ENCODE data around the gene ELAPOR1.

Gene ELAPOR1

GRCh38 chr1:109095631-109096030 is 18.3 kb upstream of the ELAPOR1 start:
- DNase-seq: no peak

- DNase-seq: no peak
These were observed 17.8 kb upstream of the ELAPOR1 start for GRCh38 chr1:109096120-109096519.

GRCh38 chr1:109099938-109100773 is 13.8 kb upstream of the ELAPOR1 start:
- peak; percentile 98 for DNase-seq

GRCh38 chr1:109104364-109105151 is 9.4 kb upstream of the ELAPOR1 start:
- no peak for DNase-seq

DNA sequence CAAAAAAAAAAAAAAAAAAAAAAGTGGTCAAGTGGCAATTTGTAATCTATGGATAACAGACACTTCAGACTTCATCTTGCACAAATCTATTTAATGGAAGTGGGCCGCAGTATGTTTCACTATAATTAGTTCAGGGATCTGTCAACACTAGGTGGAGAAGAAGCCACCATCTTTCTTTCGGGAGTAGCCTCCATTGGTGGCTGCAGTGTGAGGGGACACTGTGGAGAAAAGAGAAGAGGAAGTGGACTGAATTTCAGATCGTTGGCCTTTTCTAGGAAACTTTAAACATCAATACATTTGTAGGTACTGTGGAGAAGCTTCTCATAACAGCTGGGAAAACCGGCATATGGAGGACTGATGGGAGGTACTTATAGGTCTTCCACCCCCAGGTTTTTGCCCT is 8.0 kb upstream of the ELAPOR1 start:
- DNase-seq: no peak

- DNase-seq: no peak
These were observed 6.1 kb upstream of the ELAPOR1 start for GRCh38 chr1:109107785-109108184.

- DNase-seq: no peak
These were observed 4.0 kb upstream of the ELAPOR1 start for GRCh38 chr1:109109906-109110305.

GRCh38 chr1:109111386-109112055 is 2.4 kb upstream of the ELAPOR1 start:
- DNase-seq: no peak

- DNase-seq: peak; percentile 48
These were observed 1.8 kb upstream of the ELAPOR1 start for GRCh38 chr1:109112056-109112651.

- peak; percentile 88 for DNase-seq
These were observed 1.1 kb upstream of the ELAPOR1 start for GRCh38 chr1:109112652-109113285.

DNA sequence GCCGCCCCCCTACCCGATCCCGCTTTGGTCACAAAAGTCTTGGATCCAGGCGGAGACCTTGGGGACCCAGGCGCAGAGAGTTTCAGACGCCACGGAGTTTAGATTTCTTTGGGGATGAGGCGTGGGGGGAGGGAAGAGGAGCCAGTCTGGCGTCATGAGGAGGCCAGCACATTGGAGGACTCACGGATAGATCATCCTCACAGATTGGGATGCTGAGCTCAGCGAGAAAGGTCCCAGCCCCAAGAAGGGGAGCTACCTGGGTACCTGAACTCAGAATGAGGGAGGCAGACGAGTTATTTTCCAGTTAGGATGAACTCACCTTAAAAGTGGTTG is 393 bp downstream of the ELAPOR1 start:
- DNase-seq: no peak

DNA sequence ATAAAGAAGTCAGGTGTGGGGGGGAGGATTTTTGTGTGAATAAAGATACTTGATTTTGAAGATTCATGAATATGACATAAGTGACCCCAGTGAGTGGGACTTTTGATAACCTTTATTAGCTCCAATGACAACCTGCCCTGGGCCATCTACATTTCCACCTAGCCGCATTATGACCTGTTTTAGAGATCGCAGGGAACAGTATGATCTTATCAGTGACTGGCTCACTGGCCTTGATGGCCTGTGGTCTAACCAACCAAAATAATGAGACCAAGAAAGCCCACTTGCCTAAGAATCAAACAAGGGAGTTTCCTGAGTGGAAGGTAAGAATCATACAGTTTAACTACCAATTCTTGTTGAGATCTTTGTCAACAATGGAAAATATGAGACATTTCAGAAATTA is 1.8 kb downstream of the ELAPOR1 start:
- no peak for DNase-seq

- no peak for DNase-seq
These were observed 2.4 kb downstream of the ELAPOR1 start for GRCh38 chr1:109116286-109116685.

DNA sequence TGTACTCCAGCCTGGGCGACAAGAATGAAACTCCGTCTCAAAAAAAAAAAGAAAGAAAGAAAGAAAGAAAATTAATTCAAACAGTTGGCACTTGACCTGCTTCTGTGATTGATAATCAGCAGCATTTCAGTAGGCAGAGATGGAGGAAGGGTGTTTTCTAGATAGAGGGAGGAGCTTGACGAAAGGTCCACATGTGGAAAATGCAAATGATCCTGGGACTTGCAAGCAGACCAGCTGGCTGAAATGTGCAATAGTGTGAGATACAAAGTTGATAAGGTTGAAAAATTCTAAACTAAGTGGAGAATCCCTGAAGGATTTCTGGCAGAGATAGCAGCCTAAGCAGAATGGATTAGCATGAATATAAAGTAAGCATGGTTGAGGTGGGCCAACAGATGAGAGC is 4.2 kb downstream of the ELAPOR1 start:
- DNase-seq: no peak

DNA sequence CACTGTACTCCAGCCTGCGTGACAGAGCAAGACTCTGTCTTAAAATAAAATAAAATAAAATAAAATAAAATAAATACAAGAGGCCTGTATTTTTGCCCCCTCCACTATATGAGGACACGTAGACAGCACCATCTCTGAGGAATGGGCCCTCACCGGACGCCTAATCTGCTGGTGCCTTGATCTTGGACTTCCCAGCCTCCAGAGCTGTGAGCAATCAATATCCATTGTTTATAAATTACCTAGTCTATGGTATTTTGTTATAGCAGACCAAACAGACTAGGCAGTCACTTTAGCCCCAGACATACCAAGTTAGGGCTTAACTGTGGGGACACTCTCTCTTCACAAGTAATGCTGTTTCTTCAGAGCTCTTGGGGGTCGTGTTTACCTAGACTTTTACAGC is 6.4 kb downstream of the ELAPOR1 start:
- DNase-seq: no peak

GRCh38 chr1:109131059-109131458 is 17.1 kb downstream of the ELAPOR1 start:
- no peak for DNase-seq

DNA sequence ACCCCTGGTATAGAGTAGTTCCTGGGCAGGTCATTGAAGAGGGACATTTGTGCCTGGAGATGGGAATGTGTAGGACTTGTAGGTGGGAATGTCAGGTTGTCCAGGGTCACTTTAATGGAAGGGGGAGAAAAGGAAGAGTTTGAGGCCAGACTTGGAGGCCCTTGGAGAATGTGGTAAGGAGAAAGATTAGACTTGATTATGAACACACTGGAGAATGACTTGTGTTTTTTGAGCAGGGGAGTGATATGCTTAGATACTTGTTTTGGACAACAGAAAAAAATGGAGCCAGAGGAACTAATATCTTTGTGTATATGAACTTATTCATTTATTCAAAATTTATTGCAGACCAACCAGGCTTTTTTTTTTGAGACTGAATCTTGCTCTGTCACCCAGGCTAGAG is 17.9 kb downstream of the ELAPOR1 start:
- no peak for DNase-seq

DNA sequence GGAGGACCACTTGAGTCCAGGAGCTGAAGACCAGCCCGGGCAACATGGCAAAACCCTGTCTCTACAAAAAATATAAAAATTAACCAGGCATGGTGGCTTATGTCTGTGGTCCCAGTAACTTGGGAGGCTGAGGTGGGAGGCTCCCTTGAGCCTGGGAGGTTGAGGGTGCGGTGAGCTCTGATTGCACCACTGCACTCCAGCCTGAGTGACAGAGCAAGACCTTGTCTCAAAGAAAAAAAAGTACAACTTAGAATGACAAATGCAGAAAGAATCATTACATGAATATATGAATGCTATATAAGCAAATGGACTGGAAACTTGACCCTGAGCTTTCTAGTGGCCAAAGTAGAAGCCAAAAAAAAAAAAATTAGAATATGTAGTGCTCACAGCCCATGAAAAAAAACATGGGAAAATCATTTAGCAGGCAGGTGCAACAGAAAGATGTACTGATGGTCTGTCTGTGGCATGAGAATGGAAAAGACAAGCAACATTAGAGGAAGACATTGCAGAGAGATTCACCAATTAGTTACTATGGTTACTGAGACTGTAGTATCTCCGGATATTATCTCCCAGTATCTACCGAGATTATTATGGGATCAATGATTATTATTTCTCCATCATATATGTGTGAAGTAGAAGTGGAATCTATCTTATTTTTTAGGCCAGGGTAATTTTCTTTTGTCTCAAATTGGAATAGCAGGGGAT is 19.2 kb downstream of the ELAPOR1 start:
- no peak for DNase-seq

DNA sequence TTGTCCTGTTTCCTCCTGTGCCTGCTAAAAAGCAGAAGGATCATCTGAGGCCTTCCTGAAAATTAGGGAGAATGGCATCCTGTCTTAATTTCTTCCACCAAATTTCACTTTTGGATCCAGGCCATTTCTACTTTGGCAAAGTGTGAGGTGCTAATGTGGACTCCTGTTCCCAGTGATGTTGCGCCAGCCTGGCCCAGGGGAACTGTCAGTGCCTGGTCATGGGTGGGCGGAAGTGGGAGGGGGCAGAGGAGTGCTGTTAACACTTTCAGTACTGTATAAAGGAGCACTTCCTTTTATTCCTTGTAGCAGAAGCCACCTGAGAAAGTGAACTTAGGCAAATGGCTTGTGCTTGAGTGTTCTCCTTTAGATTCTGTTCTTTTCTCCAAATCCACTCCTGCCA is 19.9 kb downstream of the ELAPOR1 start:
- DNase-seq: no peak

- DNase-seq: no peak
These were observed 20.5 kb downstream of the ELAPOR1 start for GRCh38 chr1:109134423-109134822.

DNA sequence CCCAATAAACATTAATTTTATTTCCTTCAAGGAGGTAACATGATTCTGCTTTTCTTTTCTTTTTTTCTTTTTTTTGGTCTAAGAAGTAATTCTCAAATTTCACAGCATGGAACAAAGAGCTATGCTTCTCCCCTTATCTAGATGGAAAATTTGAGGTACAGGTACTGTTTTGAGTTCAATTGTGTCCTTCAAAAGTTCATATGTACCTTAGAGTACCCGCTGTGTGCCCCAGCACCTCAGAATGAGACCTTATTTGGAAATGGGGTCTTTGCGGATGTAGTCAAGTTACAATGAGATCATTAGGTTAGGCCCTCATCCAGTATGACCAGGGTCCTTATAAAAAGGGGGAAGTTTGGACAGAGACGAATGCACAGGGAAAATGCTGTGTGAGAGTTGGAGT is 22.0 kb downstream of the ELAPOR1 start:
- no peak for DNase-seq

DNA sequence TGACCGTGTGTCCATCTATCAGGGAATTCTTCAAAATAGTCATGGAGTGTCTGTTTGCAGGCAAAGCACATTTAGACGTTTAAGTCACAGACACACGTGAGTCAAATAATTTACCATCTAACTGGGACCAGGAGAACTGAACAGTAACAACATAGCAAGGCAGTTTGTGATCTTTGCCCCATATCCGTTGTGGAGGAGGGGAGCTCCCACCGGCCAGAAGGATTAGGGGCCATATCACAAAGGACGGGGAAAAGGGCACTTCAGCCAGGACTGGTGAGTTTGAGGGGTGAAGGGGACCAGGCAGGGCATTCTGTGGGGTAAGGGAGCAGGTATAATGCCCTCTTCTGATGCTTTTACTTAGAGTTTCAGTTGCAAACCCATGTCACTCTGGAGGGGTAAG is 22.9 kb downstream of the ELAPOR1 start:
- no peak for DNase-seq
